Ascending aorta (tissue), 2 donors: ENCODE results near the gene AMBRA1. TPM values are rescaled to one million over a fixed set of nuclear protein-coding genes. Genes with fewer than 3 reads are reported as not detected.

Experiments
- DNase-seq, 2 donors: peaks; one replicate each; pipeline ENCODE4 v3.0.0-alpha.2; 2019; ENCODE audit warnings: low spot score in 2 of 2
- H3K27ac ChIP-seq, 2 donors: fragments of 200-600 bp; sonication (generic); one replicate each; pipeline ENCODE4 v1.5.1; 2016 to 2017; ENCODE audit warnings: mild to moderate bottlenecking in 1 of 2
- H3K27me3 ChIP-seq: fragments of 200-600 bp; sonication (generic); one replicate; pipeline ENCODE4 v1.5.1; 2017
- H3K36me3 ChIP-seq, 2 donors: fragments of 200-600 bp; sonication (generic); one replicate each; pipeline ENCODE4 v1.5.1; 2016
- H3K4me1 ChIP-seq, 2 donors: fragments of 200-600 bp; sonication (generic); one replicate each; pipeline ENCODE4 v1.5.1; 2016 to 2017; ENCODE audit warnings: mild to moderate bottlenecking in 1 of 2
- H3K4me3 ChIP-seq, 2 donors: fragments of 200-600 bp; sonication (generic); one replicate each; pipeline ENCODE4 v1.5.1; 2016 to 2017; ENCODE audit warnings: mild to moderate bottlenecking in 1 of 2
- H3K9me3 ChIP-seq, 2 donors: fragments of 200-600 bp; sonication (generic); one replicate each; pipeline ENCODE4 v1.5.1; 2016
- intact Hi-C: fragments of 100-400 bp; cut with DNase I; formaldehyde crosslinking; loops from one replicate; pipeline ENCODE4 v1.15.1; 2023
- total RNA-seq: library from RNA; depleted of rRNA; stranded (reverse); fragments of >200 nt; gene quantifications from one replicate; pipeline ENCODE4 v1.1.0, GENCODE V29; 2016
- TF ChIP-seq, protein P1 (sequence below), 3 experiments: fragments of 200-600 bp in 2 of 3; fragments of 450-650 bp in 1 of 3; sonication (generic) in 2 of 3; IDR thresholded peaks; one replicate each; pipeline ENCODE4 v1.5.1; 2016 to 2019; ENCODE audit warnings: antibody characterized with exemption in 3 of 3, mild to moderate bottlenecking in 1 of 3, moderate library complexity in 1 of 3

Gene AMBRA1
- total RNA-seq, 1 donor from 2014 or later = 12.1 TPM

- intact Hi-C loops = loop anchor here (5.0 kb wide), 2 partner anchors 142 to 187 kb away; partner anchors contain the start of genes CHRM4 and DGKZ
- Histone ChIP-seq H3K27ac (no peak overlapping the region), H3K36me3 (peaks cover 0 to under 1% of the 10 kb centered on the region in 2 donors), H3K9me3 (no peaks in the 10 kb centered on the region), H3K27me3 (no peaks in the 10 kb centered on the region), H3K4me3 (no peak overlapping the region), H3K4me1 (no peaks in the 10 kb centered on the region)
- no peak for DNase-seq
- TF ChIP-seq, protein P1, sequence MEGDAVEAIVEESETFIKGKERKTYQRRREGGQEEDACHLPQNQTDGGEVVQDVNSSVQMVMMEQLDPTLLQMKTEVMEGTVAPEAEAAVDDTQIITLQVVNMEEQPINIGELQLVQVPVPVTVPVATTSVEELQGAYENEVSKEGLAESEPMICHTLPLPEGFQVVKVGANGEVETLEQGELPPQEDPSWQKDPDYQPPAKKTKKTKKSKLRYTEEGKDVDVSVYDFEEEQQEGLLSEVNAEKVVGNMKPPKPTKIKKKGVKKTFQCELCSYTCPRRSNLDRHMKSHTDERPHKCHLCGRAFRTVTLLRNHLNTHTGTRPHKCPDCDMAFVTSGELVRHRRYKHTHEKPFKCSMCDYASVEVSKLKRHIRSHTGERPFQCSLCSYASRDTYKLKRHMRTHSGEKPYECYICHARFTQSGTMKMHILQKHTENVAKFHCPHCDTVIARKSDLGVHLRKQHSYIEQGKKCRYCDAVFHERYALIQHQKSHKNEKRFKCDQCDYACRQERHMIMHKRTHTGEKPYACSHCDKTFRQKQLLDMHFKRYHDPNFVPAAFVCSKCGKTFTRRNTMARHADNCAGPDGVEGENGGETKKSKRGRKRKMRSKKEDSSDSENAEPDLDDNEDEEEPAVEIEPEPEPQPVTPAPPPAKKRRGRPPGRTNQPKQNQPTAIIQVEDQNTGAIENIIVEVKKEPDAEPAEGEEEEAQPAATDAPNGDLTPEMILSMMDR (IDR thresholded peaks at IDR 0.05) = no peak
Observed at GRCh38 chr11:46534711-46535110, 59.1 kb downstream of the AMBRA1 start.

DNA sequence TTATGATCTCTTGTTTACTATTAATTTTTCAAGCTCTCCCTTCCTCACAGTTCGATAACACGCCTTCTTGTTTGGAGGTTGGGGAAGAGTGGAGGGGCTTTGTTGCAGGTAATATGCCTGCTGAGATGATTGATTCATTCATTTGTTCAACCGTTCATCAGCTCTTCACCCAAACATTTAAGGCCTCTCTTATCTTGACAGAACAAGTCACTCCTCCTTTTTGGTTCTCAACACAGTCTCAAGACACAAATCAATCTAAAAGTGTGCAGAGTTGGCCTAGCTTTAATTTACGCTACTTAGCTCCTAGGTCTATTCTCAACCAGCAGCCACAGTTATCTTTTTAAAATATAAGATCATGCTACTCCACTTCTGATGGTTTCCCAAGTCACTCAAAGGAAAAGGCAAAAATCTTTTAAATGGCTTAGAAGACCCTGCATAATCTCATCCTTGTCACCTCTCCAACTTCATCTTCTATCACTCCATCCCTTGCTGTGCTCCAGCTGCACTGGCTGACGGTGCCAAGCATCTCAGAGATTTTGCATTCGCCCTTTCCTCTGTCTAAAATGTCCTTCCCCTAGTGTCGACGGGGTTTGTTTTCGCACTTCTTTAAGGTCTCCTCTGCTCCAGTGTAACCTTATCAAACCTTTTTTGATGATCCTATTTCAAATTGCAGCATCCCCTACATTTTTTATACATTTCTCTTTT lies 60.3 kb downstream of the AMBRA1 start:
- Histone ChIP-seq H3K9me3 (no peaks in the 10 kb centered on the region), H3K27ac (no peak overlapping the region), H3K4me1 (no peaks in the 10 kb centered on the region), H3K4me3 (no peak overlapping the region), H3K27me3 (no peaks in the 10 kb centered on the region), H3K36me3 (no peaks in the 10 kb centered on the region)
- TF ChIP-seq, protein P1 (IDR thresholded peaks at IDR 0.05) = no peak
- DNase-seq = no peak
- intact Hi-C loops = no loop called here

DNA sequence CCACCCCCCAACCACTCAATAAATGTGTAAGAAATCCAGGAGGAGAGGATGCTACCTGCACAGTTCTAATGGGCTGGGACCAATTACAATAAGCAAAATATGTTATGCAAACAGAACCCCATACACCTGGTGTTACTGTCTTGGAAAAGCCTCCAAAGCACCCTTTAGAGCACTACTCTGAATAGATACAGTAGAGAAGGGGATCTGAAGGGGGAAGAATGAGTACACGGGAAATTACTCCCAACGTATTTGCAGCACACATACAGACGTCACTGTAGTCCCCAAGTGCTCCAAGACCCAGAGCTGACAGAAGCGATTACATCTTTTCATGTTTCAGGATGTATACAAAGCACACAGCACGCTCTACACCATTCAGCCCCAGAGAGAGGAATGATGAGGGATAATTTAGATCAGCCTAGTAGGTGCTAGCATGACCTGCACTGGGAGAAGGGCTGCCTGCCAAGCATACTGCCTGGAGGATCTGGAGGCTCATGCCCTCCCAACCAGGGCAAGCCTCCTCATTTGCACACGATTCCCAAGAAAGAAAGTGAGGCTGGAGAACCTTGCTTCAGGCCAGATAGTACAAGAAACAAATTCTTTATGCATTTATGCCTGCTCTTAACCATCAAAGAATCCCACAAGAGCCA lies 63.8 kb downstream of the AMBRA1 start:
- H3K36me3 ChIP-seq = no peaks in the 10 kb centered on the region
- DNase-seq = no peak
- intact Hi-C loops = no loop called here
- no peaks in the 10 kb centered on the region for H3K4me1 ChIP-seq
- no peak overlapping the region for H3K4me3 ChIP-seq
- H3K27me3 ChIP-seq = no peaks in the 10 kb centered on the region
- TF ChIP-seq, protein P1 (IDR thresholded peaks at IDR 0.05) = no peak
- H3K27ac ChIP-seq = no peak overlapping the region
- no peaks in the 10 kb centered on the region for H3K9me3 ChIP-seq

DNA sequence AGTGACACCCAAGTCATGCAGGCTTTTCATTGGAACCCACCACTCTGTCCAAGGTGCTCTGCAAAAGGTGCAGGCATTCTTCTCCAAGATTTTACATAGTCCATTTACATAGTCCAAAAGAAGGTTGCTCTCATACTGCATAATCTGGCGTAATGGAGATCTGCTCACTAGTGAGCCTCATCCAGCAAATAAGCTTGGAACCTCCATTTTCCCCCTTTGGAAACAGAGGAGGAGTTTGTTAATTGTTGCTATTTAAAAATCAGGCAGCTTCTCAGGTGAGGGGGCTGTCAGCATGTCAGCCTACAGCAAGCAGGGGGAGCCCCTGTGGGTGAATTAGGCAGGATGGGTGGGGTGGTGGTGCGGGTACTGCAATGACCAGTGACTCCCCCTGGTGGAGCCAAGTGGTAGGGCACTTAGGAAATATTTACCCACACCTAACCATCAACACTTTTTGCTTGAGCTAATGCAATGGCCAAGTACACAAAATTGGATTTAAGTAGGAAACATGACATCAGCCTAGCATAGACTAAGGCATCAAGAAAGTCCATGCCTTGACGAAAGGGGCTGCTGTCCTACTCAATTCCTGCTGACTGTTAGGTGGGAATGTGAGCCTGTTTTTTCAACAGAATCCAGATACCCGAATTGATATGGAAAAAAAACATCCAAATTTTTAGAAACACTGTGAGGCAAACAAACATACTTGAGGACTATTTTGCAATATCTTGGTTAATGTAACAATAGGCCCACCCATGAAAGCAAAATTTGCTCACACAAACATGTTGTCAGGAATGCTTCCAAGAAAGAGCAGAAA lies 64.5 kb downstream of the AMBRA1 start:
- no peak overlapping the region for H3K4me3 ChIP-seq
- H3K27ac ChIP-seq = no peak overlapping the region
- intact Hi-C loops = no loop called here
- no peaks in the 10 kb centered on the region for H3K36me3 ChIP-seq
- no peaks in the 10 kb centered on the region for H3K4me1 ChIP-seq
- TF ChIP-seq, protein P1 (IDR thresholded peaks at IDR 0.05) = peak; percentile 61 to 74 (median 65)
- no peaks in the 10 kb centered on the region for H3K9me3 ChIP-seq
- no peaks in the 10 kb centered on the region for H3K27me3 ChIP-seq
- peak in 1 of 2 donors; percentile 72 for DNase-seq

DNA sequence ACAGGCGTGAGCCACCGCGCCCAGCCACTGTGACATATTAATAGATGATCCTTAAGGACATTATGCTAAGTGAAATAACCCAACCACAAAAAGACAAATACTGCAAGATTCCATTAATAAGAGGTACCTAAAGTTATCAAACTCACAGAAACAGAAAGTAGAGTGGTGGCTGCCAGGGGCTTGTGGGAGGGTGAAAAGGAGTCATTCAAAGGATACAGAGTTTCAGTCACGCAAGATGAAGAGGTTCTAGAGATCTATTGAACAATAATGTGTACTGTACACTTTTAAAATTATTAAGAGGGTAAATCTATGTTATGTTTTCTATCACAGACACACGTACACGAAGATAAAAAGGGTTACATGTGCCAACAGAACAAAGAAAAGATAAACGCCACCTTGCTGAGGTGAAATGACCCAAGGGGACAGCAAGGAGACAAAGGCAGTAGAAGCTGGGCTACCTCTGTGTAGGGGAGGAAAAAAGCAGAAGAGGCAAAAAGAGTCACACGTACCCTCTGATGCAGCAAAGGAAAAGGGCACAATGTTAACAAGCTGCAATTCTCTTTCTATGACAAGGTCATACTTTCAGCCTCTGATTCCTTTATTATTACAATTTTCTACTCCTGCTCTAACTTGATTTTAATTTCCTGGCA lies 65.3 kb downstream of the AMBRA1 start:
- H3K27me3 ChIP-seq = no peaks in the 10 kb centered on the region
- H3K9me3 ChIP-seq = no peaks in the 10 kb centered on the region
- no peak overlapping the region for H3K4me3 ChIP-seq
- H3K36me3 ChIP-seq = no peaks in the 10 kb centered on the region
- DNase-seq = no peak
- intact Hi-C loops = no loop called here
- no peaks in the 10 kb centered on the region for H3K4me1 ChIP-seq
- TF ChIP-seq, protein P1 (IDR thresholded peaks at IDR 0.05) = no peak
- H3K27ac ChIP-seq = no peak overlapping the region
